GM12878 (cell line): ENCODE data around the gene CD163L1. TPM values are rescaled to one million over a fixed set of nuclear protein-coding genes. Genes with fewer than 3 reads are reported as not detected.

ENCODE experiments used
- ATAC-seq: fragments of 200-7000 bp; cut with Tn5 transposase; 3 replicates; pipeline ENCODE4 v1.9.1; 2020; ENCODE audit warnings: mild to moderate bottlenecking, moderate library complexity
- BruUV-seq: library from RNA; stranded (reverse); fragments of 400-500 nt; replicated peaks from 2 replicates; lab custom pipeline; 2021; lab: Mats Ljungman, UMichigan
- CTCF ChIA-PET: fragments of 300-600 bp; sonication (Branson Sonifier 250); formaldehyde crosslinking; extraction: SDS; loops from one replicate; lab custom pipeline; 2021; ENCODE audit warnings: inconsistent platforms; lab: Yijun Ruan, JAX
- POLR2A ChIA-PET: fragments of 350-600 bp; formaldehyde crosslinking; extraction: SDS; loops from one replicate; lab custom pipeline; 2021; ENCODE audit warnings: inconsistent platforms; lab: Charles Lee
- RAD21 ChIA-PET: fragments of 300-600 bp; sonication (Branson Sonifier 250); formaldehyde crosslinking; loops from one replicate; lab custom pipeline; 2023; ENCODE audit warnings: antibody characterized with exemption; ENCODE audit not compliant: unreplicated experiment; lab: Charles Lee
- SMC1A ChIA-PET: fragments of 300-600 bp; sonication (Branson Sonifier 250); formaldehyde crosslinking; loops from one replicate; lab custom pipeline; 2023; ENCODE audit not compliant: unreplicated experiment, uncharacterized antibody; lab: Charles Lee
- DNase-seq: peaks from one replicate; pipeline ENCODE4 v3.0.0-alpha.2; 2011; ENCODE audit warnings: low read depth, low spot score
- FAIRE-seq: peaks from 3 replicates; lab custom pipeline; 2011; peaks lifted over from hg19 to GRCh38; lab: Jason Lieb, UNC
- H2AFZ ChIP-seq: 2 replicates; pipeline ENCODE4 v1.6.0; 2011; ENCODE audit warnings: low read depth, low read length, control low read depth; ENCODE audit not compliant: control insufficient read depth
- H3K27ac ChIP-seq: 2 replicates; pipeline ENCODE4 v1.5.1; 2011; ENCODE audit warnings: control low read depth; ENCODE audit not compliant: control insufficient read depth, insufficient read depth
- H3K27me3 ChIP-seq, 2 experiments: replicated peaks in 1 of 2; 2 replicates each; pipeline versions ENCODE4 v1.6.0 to v1.6.1; 2011; ENCODE audit warnings: low read length in 1 of 2; ENCODE audit not compliant: control insufficient read depth in 2 of 2, insufficient read depth in 2 of 2
- H3K36me3 ChIP-seq, 2 experiments: 2 replicates each; pipeline ENCODE4 v1.5.1; 2011; ENCODE audit warnings: low read length in 1 of 2; ENCODE audit not compliant: control insufficient read depth in 2 of 2, insufficient read depth in 2 of 2
- H3K4me1 ChIP-seq: 2 replicates; pipeline ENCODE4 v1.6.1; 2011; ENCODE audit warnings: mild to moderate bottlenecking, low read length, moderate library complexity, mixed read lengths; ENCODE audit not compliant: control insufficient read depth, insufficient read depth
- H3K4me2 ChIP-seq: 2 replicates; pipeline ENCODE4 v1.6.0; 2011; ENCODE audit warnings: control low read depth; ENCODE audit not compliant: control insufficient read depth, insufficient read depth
- H3K4me3 ChIP-seq: fragments of 200-600 bp; sonication (generic); 2 replicates; pipeline ENCODE4 v1.5.1; 2016
- H3K79me2 ChIP-seq: 2 replicates; pipeline ENCODE4 v1.6.0; 2011; ENCODE audit warnings: low read length; ENCODE audit not compliant: control insufficient read depth, insufficient read depth
- H3K9ac ChIP-seq: 2 replicates; pipeline ENCODE4 v1.8.0; 2011; ENCODE audit warnings: low read length, control low read depth, mixed read lengths; ENCODE audit not compliant: control insufficient read depth, insufficient read depth
- H3K9me3 ChIP-seq: replicated peaks from 3 replicates; pipeline ENCODE4 v1.5.1; 2011; ENCODE audit warnings: mild to moderate bottlenecking, low read length; ENCODE audit not compliant: control insufficient read depth, insufficient read depth
- H4K20me1 ChIP-seq: 2 replicates; pipeline ENCODE4 v1.6.0; 2011; ENCODE audit not compliant: control insufficient read depth, insufficient read depth
- BACH1 ChIP-seq: fragments of 450-650 bp; IDR thresholded peaks from 2 replicates; pipeline ENCODE4 v1.6.1; 2017; ENCODE audit warnings: mild to moderate bottlenecking, borderline replicate concordance
- BCL3 ChIP-seq: IDR thresholded peaks from 2 replicates; pipeline ENCODE4 v1.6.1; 2011; ENCODE audit warnings: borderline replicate concordance, low read depth, mild to moderate bottlenecking, moderate library complexity, low read length; ENCODE audit not compliant: insufficient read depth, poor library complexity, severe bottlenecking
- CBX3 ChIP-seq: fragments of 200-600 bp; sonication (generic); IDR thresholded peaks from 2 replicates; pipeline ENCODE4 v1.6.1; 2016; ENCODE audit warnings: low read depth, borderline replicate concordance
- CBX5 ChIP-seq: sonication (generic); IDR thresholded peaks from 2 replicates; pipeline ENCODE4 v1.6.1; 2016; ENCODE audit warnings: low read depth, moderate library complexity, mild to moderate bottlenecking, inconsistent platforms
- CHD4 ChIP-seq: fragments of 200-600 bp; sonication (generic); IDR thresholded peaks from 2 replicates; pipeline ENCODE4 v1.6.1; 2016; ENCODE audit warnings: mild to moderate bottlenecking
- FOXM1 ChIP-seq: IDR thresholded peaks from 2 replicates; pipeline ENCODE4 v1.6.1; 2012; ENCODE audit warnings: low read depth, mild to moderate bottlenecking, inconsistent platforms, low read length, moderate library complexity
- GATAD2B ChIP-seq: fragments of 450-650 bp; conservative IDR thresholded peaks from 2 replicates; pipeline ENCODE4 v1.6.1; 2017; ENCODE audit warnings: low read depth, mild to moderate bottlenecking, moderate library complexity
- HSF1 ChIP-seq: fragments of 150-350 bp; IDR thresholded peaks from 2 replicates; pipeline ENCODE4 v1.6.1; 2014; ENCODE audit warnings: mild to moderate bottlenecking, low read depth, low read length
- JUNB ChIP-seq: IDR thresholded peaks from 2 replicates; pipeline ENCODE4 v1.6.1; 2016; ENCODE audit warnings: antibody characterized with exemption, mild to moderate bottlenecking
- RELB ChIP-seq: fragments of 450-650 bp; IDR thresholded peaks from 2 replicates; pipeline ENCODE4 v1.6.1; 2017; ENCODE audit warnings: low read depth, mild to moderate bottlenecking, moderate library complexity
- SMAD1 ChIP-seq: fragments of 450-650 bp; IDR thresholded peaks from 2 replicates; pipeline ENCODE4 v1.6.1; 2018; ENCODE audit warnings: mild to moderate bottlenecking, low read depth; ENCODE audit not compliant: partially characterized antibody
- SRF ChIP-seq, 2 experiments: IDR thresholded peaks; 2 replicates each; pipeline ENCODE4 v1.6.1; 2011; ENCODE audit warnings: low read depth in 2 of 2, low read length in 2 of 2, mild to moderate bottlenecking in 1 of 2, moderate library complexity in 1 of 2
- SUPT20H ChIP-seq: IDR thresholded peaks from 2 replicates; pipeline ENCODE4 v1.6.1; 2011; ENCODE audit warnings: low read depth, mild to moderate bottlenecking, low read length, moderate library complexity, borderline replicate concordance; ENCODE audit not compliant: control insufficient read depth
- WRNIP1 ChIP-seq: IDR thresholded peaks from 2 replicates; pipeline ENCODE4 v1.6.1; 2011; ENCODE audit warnings: low read depth, low read length, improper control_type of control experiment, borderline replicate concordance
- YBX1 ChIP-seq: fragments of 450-650 bp; IDR thresholded peaks from 2 replicates; pipeline ENCODE4 v1.6.1; 2016; ENCODE audit warnings: antibody characterized with exemption
- WGBS: methylation state at CpG from one replicate; pipeline ENCODE4 v1.1.6; 2016; ENCODE audit warnings: low lambda C conversion rate; ENCODE audit not compliant: insufficient replicate concordance, insufficient coverage; ENCODE audit errors: missing lambda C conversion rate; 5-methylcytosine and 5-hydroxymethylcytosine counted together
- in situ Hi-C: fragments of 300-500 bp; cut with MboI; formaldehyde crosslinking; loops from 9 replicates; pipeline ENCODE4 v1.14.3; 2018; ENCODE audit warnings: mixed read lengths
- intact Hi-C: fragments of 100-400 bp; cut with micrococcal nuclease; formaldehyde crosslinking; loops from one replicate; pipeline ENCODE4 v1.14.2; 2022; ENCODE audit not compliant: unreplicated experiment
- polyA plus RNA-seq, 11 experiments: library from polyadenylated mRNA; depleted of rRNA in 4 of 11; unstranded in 6 of 11; stranded (reverse) in 5 of 11; fragments of >200 nt; fragmentation: Nextera tagmentation in 4 of 11; fragmentation: Illumina TruSeq in 1 of 11; extraction: Ambion mirVana in 4 of 11; extraction: Trizol in 1 of 11; gene quantifications; 1 replicate in 1 of 11; 2 replicates in 10 of 11; pipeline versions ENCODE4 v1.2.1 to v1.2.3, GENCODE V29; 2011 to 2016; ENCODE audit warnings: inconsistent platforms in 2 of 11, missing spikeins in 2 of 11, low read depth in 1 of 11
- total RNA-seq, 4 experiments: library from RNA; depleted of rRNA in 3 of 4; stranded (reverse); fragments of >200 nt in 3 of 4; fragmentation: Illumina TruSeq in 1 of 4; extraction: Trizol in 1 of 4; gene quantifications; 2 replicates each; pipeline versions ENCODE4 v1.2.1 to v1.2.3, GENCODE V29; 2013 to 2021

Gene CD163L1
- total and polyA plus RNA-seq, 10 of the 15 experiments (the other 5 are each of a cell fraction or from before 2014, with no cell fraction given): 0.49 to 2.9 (median 1.6) TPM; not detected in 1

- Histone ChIP-seq H3K4me3 (no peak overlapping the region), H3K36me3 (no peaks in the 10 kb centered on the region), H3K79me2 (no peaks in the 10 kb centered on the region), H2AFZ (no peak overlapping the region), H3K27me3 (no peaks in the 10 kb centered on the region), H3K9ac (no peak overlapping the region), H3K4me2 (no peak overlapping the region), H3K27ac (no peak overlapping the region), H3K4me1 (no peaks in the 10 kb centered on the region), H3K9me3 (no peaks in the 10 kb centered on the region), H4K20me1 (no peaks in the 10 kb centered on the region)
- 19% methylated on average over 5 of the region's 5 CpGs for WGBS
- ChIA-PET SMC1A (no interaction called here), CTCF (no interaction called here), POLR2A (no interaction called here), RAD21 (no interaction called here)
- BruUV-seq: no TSS peak
- DNase-seq: no peak
- TF ChIP-seq CBX3 (no peak), FOXM1 (no peak), WRNIP1 (no peak), CHD4 (no peak), SRF (IDR thresholded peaks at IDR 0.05; ENCODE audit: low read depth in 2 of 2, low read length in 2 of 2) (no peak)
- FAIRE-seq: no peak
- intact Hi-C loops: no loop called here
- no peak for ATAC-seq
- in situ Hi-C loops: no loop called here
Measured at GRCh38 chr12:7395950-7396349, 48.0 kb downstream of the CD163L1 start.

GRCh38 chr12:7387289-7387688 lies 56.7 kb downstream of the CD163L1 start:
- no peak for FAIRE-seq
- Histone ChIP-seq H3K36me3 (no peaks in the 10 kb centered on the region), H3K9me3 (no peaks in the 10 kb centered on the region; the same call in 2 of the 3 replicates), H2AFZ (no peak overlapping the region), H3K27ac (no peak overlapping the region), H3K4me2 (no peak overlapping the region), H3K9ac (no peak overlapping the region), H3K4me3 (no peak overlapping the region), H3K4me1 (no peaks in the 10 kb centered on the region), H3K27me3 (no peaks in the 10 kb centered on the region), H4K20me1 (no peaks in the 10 kb centered on the region), H3K79me2 (no peaks in the 10 kb centered on the region)
- ChIA-PET CTCF (no interaction called here), RAD21 (no interaction called here), SMC1A (no interaction called here), POLR2A (no interaction called here)
- whole genome bisulfite sequencing: 0% methylated on average over 1 of the region's 1 CpG
- DNase-seq: no peak
- BruUV-seq: no TSS peak
- no peak for ATAC-seq
- intact Hi-C loops (no loop called here), in situ Hi-C loops (no loop called here)
- TF ChIP-seq CBX5 (no peak), BCL3 (no peak), GATAD2B (no peak), BACH1 (no peak), JUNB (no peak), RELB (no peak), YBX1 (no peak), SUPT20H (no peak), SMAD1 (no peak), WRNIP1 (no peak), HSF1 (no peak)
